ENCODE data around the gene TTLL11.

DNA sequence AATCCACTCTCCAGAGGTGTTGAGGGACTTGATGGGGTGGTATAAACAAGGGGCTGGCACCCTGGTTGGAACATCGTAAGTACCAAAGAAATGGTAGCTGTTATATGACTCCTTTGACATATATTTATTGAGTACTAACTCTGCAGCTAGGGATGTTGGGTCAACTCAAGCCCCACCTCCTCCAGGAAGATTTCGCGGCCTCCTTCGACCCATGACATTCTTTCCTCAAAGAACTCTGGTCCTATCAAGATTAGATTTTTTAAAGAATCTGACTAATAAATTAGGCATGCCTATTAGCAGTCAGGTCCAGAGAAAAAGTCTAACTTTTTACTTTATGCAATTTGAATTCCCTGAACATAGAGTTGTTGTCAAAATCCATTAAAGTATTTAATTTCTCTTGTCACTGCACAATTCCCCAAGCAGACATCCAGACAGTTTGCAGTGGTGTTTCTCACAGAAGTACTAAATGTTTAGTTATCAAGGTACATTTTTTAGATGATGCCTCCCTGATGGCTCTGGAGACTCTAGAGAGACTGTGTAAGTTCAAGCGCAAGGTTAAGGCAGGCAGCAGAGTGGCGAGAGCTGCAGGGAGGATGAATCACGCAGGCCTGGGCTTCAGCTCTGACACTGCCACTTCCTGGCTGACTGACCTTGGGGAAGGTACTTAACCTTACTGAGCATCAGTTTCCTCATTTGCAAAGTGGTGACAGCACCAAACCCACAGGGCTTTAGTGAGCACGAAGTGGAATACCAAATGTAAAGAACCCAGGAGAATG lies 209.6 kb downstream of the TTLL11 start:
- TF ChIP-seq, protein P1, sequence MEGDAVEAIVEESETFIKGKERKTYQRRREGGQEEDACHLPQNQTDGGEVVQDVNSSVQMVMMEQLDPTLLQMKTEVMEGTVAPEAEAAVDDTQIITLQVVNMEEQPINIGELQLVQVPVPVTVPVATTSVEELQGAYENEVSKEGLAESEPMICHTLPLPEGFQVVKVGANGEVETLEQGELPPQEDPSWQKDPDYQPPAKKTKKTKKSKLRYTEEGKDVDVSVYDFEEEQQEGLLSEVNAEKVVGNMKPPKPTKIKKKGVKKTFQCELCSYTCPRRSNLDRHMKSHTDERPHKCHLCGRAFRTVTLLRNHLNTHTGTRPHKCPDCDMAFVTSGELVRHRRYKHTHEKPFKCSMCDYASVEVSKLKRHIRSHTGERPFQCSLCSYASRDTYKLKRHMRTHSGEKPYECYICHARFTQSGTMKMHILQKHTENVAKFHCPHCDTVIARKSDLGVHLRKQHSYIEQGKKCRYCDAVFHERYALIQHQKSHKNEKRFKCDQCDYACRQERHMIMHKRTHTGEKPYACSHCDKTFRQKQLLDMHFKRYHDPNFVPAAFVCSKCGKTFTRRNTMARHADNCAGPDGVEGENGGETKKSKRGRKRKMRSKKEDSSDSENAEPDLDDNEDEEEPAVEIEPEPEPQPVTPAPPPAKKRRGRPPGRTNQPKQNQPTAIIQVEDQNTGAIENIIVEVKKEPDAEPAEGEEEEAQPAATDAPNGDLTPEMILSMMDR (IDR thresholded peaks at IDR 0.05; ENCODE audit: low read depth, low read length, poor library complexity, severe bottlenecking): no peak
- TF ChIP-seq EZH2phosphoT487 (IDR thresholded peaks at IDR 0.05; ENCODE audit: borderline replicate concordance, low read length): no peak

All from DOHH2 (cell line).